BLaER1 (cell line): ENCODE data around the gene CT45A9.
"Not testable (repeated sequence)": the region's sequence is repeated elsewhere in the genome, so short reads cannot be mapped to it uniquely, and the experiment has no call there.

Source experiments
- H3K27ac ChIP-seq: shearing (Covaris generic); formaldehyde crosslinking; 2 replicates; pipeline ENCODE4 v1.8.1; 2022
- H3K27me3 ChIP-seq: shearing (Covaris generic); formaldehyde crosslinking; 2 replicates; pipeline ENCODE4 v1.8.1; 2022
- H3K36me3 ChIP-seq: shearing (Covaris generic); formaldehyde crosslinking; 2 replicates; pipeline ENCODE4 v1.8.1; 2022
- H3K4me1 ChIP-seq: shearing (Covaris generic); formaldehyde crosslinking; 2 replicates; pipeline ENCODE4 v1.8.1; 2022
- H3K4me2 ChIP-seq: shearing (Covaris generic); formaldehyde crosslinking; 2 replicates; pipeline ENCODE4 v1.8.1; 2022
- H3K4me3 ChIP-seq: shearing (Covaris generic); formaldehyde crosslinking; 2 replicates; pipeline ENCODE4 v1.8.1; 2022
- H3K9ac ChIP-seq: shearing (Covaris generic); formaldehyde crosslinking; 2 replicates; pipeline ENCODE4 v1.8.1; 2022
- H3K9me3 ChIP-seq: shearing (Covaris generic); formaldehyde crosslinking; 2 replicates; pipeline ENCODE4 v1.8.1; 2022
- H4K20me1 ChIP-seq: shearing (Covaris generic); formaldehyde crosslinking; 2 replicates; pipeline ENCODE4 v1.8.1; 2022
- Cebpa-rat ChIP-seq: shearing (Covaris generic); IDR thresholded peaks from 2 replicates; pipeline ENCODE4 v1.8.1; 2022

The CT45A9 gene, protein sequence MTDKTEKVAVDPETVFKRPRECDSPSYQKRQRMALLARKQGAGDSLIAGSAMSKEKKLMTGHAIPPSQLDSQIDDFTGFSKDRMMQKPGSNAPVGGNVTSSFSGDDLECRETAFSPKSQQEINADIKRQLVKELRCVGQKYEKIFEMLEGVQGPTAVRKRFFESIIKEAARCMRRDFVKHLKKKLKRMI

DNA sequence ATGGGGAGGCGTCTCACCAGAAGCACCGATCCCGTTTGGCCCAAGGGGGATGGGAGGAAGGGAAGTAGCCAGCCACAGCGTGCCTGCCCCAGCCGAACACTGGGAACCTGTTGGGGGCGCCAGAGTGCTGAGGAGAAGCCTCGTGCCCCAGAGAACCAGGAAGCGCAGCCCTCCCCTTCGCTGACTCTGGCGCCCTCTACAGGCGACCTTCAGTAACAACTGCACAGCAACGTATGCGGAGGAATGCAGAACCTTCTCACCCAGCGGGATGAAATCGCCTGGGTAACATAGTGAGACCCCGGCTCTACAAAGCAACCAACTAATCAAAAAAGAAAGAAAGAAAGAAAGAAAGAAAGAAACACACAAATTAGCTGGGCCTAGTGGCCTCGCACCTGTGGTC lies at the start of gene CT45A9:
Gene CT45A9, minus strand, starts transcription at position 101 of the 400 bp plus-strand sequence. CDS start 3,751 bp downstream, outside the sequence.
- not testable (repeated sequence) for H3K4me2 ChIP-seq

DNA sequence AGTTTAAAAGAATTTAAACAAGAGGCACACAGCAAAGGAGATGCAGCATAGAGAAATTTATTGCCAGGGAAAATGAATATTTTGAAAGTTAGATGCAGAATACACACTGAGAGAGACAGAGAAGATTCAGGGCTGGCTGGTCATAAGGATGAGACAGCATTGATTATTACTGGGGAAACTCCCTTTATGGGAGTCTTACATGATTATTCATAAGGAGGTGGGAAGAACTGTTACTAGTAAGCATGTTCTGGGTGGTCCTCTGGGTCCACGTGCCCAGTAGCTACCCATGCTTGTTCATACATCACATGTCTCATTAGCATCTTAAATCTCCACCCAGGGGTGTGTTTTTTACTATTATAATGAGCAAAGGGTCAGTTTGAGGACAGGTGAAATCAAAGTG lies 48.9 kb upstream of the CT45A9 start:
- H4K20me1 ChIP-seq, H3K4me1 ChIP-seq, H3K4me3 ChIP-seq, H3K9me3 ChIP-seq, H3K36me3 ChIP-seq, H3K9ac ChIP-seq, H3K27ac ChIP-seq, H3K4me2 ChIP-seq: not testable (repeated sequence)
- peaks cover 87% of the 10 kb centered on the region for H3K27me3 ChIP-seq

More for the DNA sequence above, at the start of gene CT45A9:
- not testable (repeated sequence) for H3K27me3 ChIP-seq, H3K9ac ChIP-seq, H3K9me3 ChIP-seq, H3K36me3 ChIP-seq, H4K20me1 ChIP-seq, H3K4me3 ChIP-seq, H3K4me1 ChIP-seq, H3K27ac ChIP-seq

DNA sequence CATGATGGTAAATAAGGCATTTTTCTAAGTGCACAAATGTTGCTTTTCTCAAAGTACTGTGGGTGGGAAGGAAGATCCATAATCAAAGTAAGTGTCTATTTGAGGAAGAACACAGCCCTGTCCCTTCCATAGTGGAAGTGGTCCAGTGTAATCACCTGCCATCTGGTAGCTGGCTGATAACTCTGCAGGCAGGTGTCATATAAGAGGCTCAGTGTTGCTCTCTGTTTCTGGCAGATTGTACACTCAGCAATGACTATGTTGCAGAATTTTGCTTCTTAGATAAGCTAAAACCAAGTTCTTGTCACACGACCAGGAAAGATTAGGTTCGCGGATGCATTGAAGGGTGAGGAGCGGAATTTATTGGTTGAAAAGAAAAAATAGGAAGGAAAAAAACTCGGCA lies 42.8 kb upstream of the CT45A9 start:
- H4K20me1 ChIP-seq, result no peaks in the 10 kb centered on the region
- no peak overlapping the region for H3K9ac ChIP-seq
- TF ChIP-seq Cebpa-rat, result no peak
- H3K4me3 ChIP-seq, result no peak overlapping the region
- H3K27ac ChIP-seq, result no peak overlapping the region
- no peaks in the 10 kb centered on the region for H3K36me3 ChIP-seq
- H3K9me3 ChIP-seq, result no peaks in the 10 kb centered on the region
- H3K4me1 ChIP-seq, result no peaks in the 10 kb centered on the region
- no peak overlapping the region for H3K4me2 ChIP-seq
- peaks cover 86% of the 10 kb centered on the region for H3K27me3 ChIP-seq

DNA sequence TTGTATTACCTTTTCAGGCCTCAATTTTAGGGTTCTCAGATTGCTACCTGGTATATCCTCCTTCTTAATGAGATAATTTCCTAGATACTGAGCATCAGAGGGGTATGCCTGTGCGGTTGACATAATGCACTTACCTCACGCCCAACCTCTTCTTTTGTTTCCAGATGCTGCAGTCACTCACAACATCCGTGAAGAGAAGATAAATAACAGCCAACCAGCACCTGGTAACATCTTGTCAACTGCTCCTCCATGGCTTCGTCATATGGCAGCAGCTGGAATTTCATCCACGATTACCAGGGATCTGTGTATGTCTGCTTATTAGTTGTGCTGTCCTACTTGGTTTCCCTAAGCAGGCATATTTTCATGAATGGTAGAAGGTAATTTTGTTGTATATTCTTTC lies 38.6 kb upstream of the CT45A9 start:
- H4K20me1 ChIP-seq, result no peaks in the 10 kb centered on the region
- H3K4me1 ChIP-seq, result no peaks in the 10 kb centered on the region
- no peak overlapping the region for H3K27ac ChIP-seq
- no peak for TF ChIP-seq Cebpa-rat
- no peak overlapping the region for H3K4me3 ChIP-seq
- peaks cover 82% of the 10 kb centered on the region for H3K27me3 ChIP-seq
- no peaks in the 10 kb centered on the region for H3K9me3 ChIP-seq
- no peaks in the 10 kb centered on the region for H3K36me3 ChIP-seq
- H3K9ac ChIP-seq, result no peak overlapping the region
- H3K4me2 ChIP-seq, result no peak overlapping the region

DNA sequence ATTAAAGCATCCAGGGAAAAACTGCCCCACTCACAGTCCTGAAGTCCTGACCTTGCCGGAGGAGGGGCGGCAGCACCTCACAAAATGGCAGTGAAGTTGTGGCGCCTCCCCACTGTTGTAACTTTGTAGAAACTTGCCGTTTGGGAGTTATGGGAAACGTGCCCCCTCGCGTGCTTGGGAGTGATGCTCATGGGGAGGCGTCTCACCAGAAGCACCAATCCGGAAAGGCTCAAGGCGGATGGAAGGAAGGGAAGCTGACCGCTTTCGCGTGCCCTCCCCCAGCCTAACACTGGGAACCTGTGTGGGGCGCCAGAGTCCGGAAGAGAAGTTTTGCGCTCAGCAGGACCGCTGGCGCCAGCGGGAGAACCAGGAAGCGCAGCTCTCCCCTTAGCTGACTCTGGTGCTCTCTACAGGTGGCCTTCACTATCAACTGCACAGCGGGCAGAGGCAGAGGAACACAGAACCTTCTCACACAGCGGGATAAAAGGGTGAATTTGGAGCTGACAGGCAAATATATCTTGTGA lies 21.7 kb upstream of the CT45A9 start, which contains the start of the genes CT45A10 and SAGE1:
Gene CT45A10, minus strand, starts transcription at position 151 of the 524 bp plus-strand sequence. CDS start 8,100 bp downstream, outside the sequence.
Gene SAGE1, plus strand, starts transcription at position 423 of the 524 bp plus-strand sequence. CDS start 2,527 bp downstream, outside the sequence.
- Histone ChIP-seq H3K4me2 (no peak within 1 kb of the TSS), H3K27ac (no peak within 1 kb of the TSS), H4K20me1 (no peaks in the 10 kb centered on the region), H3K9me3 (no peaks in the 10 kb centered on the region), H3K36me3 (no peaks in the 10 kb centered on the region), H3K4me1 (no peaks in the 10 kb centered on the region), H3K27me3 (peaks cover 44% of the 10 kb centered on the region), H3K4me3 (no peak within 1 kb of the TSS), H3K9ac (no peak within 1 kb of the TSS)
- TF ChIP-seq Cebpa-rat, result no peak

DNA sequence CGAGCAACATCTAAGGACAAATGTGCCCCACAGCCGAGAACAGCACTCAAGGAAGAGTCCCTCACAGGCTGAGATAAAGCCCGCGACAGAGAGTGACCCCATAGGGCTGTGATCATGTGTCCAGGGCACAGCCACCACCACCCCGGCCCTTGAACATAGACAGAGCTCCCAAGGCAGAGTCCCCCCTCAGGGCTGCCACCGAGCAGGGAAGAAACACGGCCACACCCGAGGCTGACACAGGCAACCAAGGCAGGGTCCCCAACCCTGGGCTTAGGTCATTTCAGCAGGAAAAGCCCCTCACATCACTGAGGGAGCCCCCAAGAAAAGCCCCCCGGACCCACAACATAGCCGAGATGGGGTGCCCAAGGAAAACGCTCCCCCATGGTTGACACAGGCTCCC lies 21.2 kb upstream of the CT45A9 start:
- TF ChIP-seq Cebpa-rat, result no peak
- H3K9me3 ChIP-seq, result no peaks in the 10 kb centered on the region
- H3K9ac ChIP-seq, result no peak overlapping the region
- H3K4me2 ChIP-seq, result no peak overlapping the region
- no peaks in the 10 kb centered on the region for H3K36me3 ChIP-seq
- no peak overlapping the region for H3K4me3 ChIP-seq
- H4K20me1 ChIP-seq, result no peaks in the 10 kb centered on the region
- no peak overlapping the region for H3K27ac ChIP-seq
- H3K27me3 ChIP-seq, result peaks cover 44% of the 10 kb centered on the region
- H3K4me1 ChIP-seq, result no peaks in the 10 kb centered on the region

DNA sequence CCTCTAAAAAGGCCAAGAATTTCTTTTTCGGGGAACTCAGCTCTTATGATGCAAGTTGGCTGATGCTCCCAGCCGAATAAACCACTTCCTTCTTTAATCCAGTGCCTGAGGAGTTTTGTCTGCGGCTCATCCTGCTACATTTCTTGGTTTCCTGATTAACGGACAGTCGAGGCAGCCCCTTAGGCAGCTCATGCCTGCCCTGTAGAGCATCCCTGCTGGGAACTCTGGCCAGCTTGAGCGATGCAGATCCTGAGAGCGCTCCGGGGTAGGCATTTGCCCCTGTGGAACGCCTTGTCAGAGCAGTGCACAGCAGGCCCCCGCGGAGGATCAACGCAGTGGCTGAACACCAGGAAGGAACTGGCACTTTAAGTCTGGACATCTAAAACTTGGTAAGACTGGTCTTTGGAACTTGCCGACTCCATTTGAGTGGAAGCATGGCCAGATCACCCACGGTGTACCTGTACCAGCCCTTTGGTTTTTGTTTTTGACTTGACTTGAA lies 18.5 kb upstream of the CT45A9 start:
- TF ChIP-seq Cebpa-rat, result no peak
- Histone ChIP-seq H3K9ac (no peak overlapping the region), H3K27me3 (peaks cover 31% of the 10 kb centered on the region), H3K4me2 (no peak overlapping the region), H3K4me3 (no peak overlapping the region), H3K4me1 (no peaks in the 10 kb centered on the region), H3K9me3 (no peaks in the 10 kb centered on the region), H4K20me1 (no peaks in the 10 kb centered on the region), H3K36me3 (no peaks in the 10 kb centered on the region), H3K27ac (no peak overlapping the region)

DNA sequence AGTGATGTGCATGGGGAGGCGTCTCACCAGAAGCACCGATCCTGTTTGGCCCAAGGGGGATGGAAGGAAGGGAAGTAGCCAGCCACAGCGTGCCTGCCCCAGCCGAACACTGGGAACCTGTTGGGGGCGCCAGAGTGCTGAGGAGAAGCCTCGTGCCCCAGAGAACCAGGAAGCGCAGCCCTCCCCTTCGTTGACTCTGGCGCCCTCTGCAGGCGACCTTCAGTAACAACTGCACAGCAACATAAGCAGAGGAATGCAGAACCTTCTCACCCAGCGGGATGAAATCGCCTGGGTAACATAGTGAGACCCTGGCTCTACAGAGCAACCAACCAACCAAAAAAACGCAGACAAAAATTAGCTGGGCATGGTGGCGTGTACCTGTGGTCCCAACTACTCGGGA lies 17.4 kb upstream of the CT45A9 start:
- H3K36me3 ChIP-seq, H3K4me1 ChIP-seq, H3K4me2 ChIP-seq, H3K27ac ChIP-seq, H3K4me3 ChIP-seq, H4K20me1 ChIP-seq, H3K9me3 ChIP-seq, H3K9ac ChIP-seq: not testable (repeated sequence)
- H3K27me3 ChIP-seq, result peaks cover 31% of the 10 kb centered on the region

DNA sequence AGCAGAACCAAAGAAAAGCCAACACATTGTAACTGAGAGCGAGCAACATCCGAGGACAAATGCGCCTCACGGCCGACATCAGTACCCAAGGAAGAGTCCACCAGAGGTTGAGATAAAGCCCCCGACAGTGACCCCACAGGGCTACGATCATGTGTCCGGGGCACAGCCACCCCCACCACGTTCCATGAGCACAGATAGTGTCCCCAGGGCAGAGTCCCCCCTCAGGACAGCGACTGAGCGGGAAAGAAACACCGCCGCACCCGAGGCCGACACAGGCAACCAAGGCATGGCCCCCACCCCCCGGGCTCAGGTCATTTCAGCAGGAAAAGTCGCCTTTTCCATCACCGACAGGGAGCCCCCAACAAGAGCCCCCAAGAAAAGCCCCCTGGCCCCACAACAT lies 16.6 kb upstream of the CT45A9 start:
- not testable (repeated sequence) for H3K9ac ChIP-seq, H3K9me3 ChIP-seq, H3K36me3 ChIP-seq, H3K4me3 ChIP-seq, H3K4me2 ChIP-seq, H4K20me1 ChIP-seq, H3K27ac ChIP-seq, H3K4me1 ChIP-seq
- peaks cover 26% of the 10 kb centered on the region for H3K27me3 ChIP-seq

DNA sequence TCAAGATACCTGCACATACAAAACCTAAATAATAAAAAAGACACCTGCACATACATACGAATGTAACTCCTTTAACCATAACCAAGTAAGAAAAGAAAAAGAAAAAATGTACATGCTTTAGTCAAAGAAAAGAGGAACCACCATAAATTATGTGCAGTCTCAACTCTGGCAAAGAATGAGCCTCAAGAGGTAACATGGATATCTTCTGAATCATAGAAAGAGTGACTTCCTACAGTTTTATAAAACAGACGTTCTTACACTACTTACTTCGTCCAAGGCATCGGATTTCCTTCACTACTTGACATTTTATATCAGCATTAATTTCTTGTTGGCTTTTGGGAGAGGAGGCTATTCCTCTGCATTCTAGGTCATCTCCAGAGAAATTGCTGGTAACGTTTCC lies 11.1 kb upstream of the CT45A9 start:
- not testable (repeated sequence) for H3K36me3 ChIP-seq, H3K9me3 ChIP-seq, H3K27ac ChIP-seq, H4K20me1 ChIP-seq, H3K27me3 ChIP-seq, H3K4me1 ChIP-seq, H3K4me3 ChIP-seq, H3K4me2 ChIP-seq, H3K9ac ChIP-seq

DNA sequence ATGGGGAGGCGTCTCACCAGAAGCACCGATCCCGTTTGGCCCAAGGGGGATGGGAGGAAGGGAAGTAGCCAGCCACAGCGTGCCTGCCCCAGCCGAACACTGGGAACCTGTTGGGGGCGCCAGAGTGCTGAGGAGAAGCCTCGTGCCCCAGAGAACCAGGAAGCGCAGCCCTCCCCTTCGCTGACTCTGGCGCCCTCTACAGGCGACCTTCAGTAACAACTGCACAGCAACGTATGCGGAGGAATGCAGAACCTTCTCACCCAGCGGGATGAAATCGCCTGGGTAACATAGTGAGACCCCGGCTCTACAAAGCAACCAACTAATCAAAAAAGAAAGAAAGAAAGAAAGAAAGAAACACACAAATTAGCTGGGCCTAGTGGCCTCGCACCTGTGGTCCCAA lies 17.2 kb downstream of the CT45A9 start, which contains the start of gene CT45A8:
Gene CT45A8, minus strand, starts transcription at position 101 of the 400 bp plus-strand sequence. CDS start 3,755 bp downstream, outside the sequence.
- H3K4me2 ChIP-seq, H3K4me3 ChIP-seq, H4K20me1 ChIP-seq, H3K9ac ChIP-seq, H3K9me3 ChIP-seq, H3K36me3 ChIP-seq, H3K27me3 ChIP-seq, H3K27ac ChIP-seq, H3K4me1 ChIP-seq: not testable (repeated sequence)

DNA sequence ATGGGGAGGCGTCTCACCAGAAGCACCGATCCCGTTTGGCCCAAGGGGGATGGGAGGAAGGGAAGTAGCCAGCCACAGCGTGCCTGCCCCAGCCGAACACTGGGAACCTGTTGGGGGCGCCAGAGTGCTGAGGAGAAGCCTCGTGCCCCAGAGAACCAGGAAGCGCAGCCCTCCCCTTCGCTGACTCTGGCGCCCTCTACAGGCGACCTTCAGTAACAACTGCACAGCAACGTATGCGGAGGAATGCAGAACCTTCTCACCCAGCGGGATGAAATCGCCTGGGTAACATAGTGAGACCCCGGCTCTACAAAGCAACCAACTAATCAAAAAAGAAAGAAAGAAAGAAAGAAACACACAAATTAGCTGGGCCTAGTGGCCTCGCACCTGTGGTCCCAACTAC lies 34.4 kb downstream of the CT45A9 start, which contains the start of gene CT45A7:
Gene CT45A7, minus strand, starts transcription at position 101 of the 400 bp plus-strand sequence. CDS start 3,747 bp downstream, outside the sequence.
- not testable (repeated sequence) for H4K20me1 ChIP-seq, H3K4me1 ChIP-seq, H3K27me3 ChIP-seq, H3K36me3 ChIP-seq, H3K9me3 ChIP-seq, H3K27ac ChIP-seq, H3K4me3 ChIP-seq, H3K9ac ChIP-seq, H3K4me2 ChIP-seq

DNA sequence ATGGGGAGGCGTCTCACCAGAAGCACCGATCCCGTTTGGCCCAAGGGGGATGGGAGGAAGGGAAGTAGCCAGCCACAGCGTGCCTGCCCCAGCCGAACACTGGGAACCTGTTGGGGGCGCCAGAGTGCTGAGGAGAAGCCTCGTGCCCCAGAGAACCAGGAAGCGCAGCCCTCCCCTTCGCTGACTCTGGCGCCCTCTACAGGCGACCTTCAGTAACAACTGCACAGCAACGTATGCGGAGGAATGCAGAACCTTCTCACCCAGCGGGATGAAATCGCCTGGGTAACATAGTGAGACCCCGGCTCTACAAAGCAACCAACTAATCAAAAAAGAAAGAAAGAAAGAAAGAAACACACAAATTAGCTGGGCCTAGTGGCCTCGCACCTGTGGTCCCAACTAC lies 51.7 kb downstream of the CT45A9 start, which contains the start of gene CT45A2:
Gene CT45A2, minus strand, starts transcription at position 101 of the 400 bp plus-strand sequence. CDS start 3,747 bp downstream, outside the sequence.
- not testable (repeated sequence) for H3K9me3 ChIP-seq, H3K4me3 ChIP-seq, H3K36me3 ChIP-seq, H4K20me1 ChIP-seq, H3K4me2 ChIP-seq, H3K9ac ChIP-seq, H3K4me1 ChIP-seq, H3K27ac ChIP-seq, H3K27me3 ChIP-seq
